Panc1 (cell line): ENCODE results near the gene MN1. TPM values are rescaled to one million over a fixed set of nuclear protein-coding genes. Genes with fewer than 3 reads are reported as not detected.

ENCODE experiments used
- ATAC-seq: fragments of 200-7000 bp; cut with Tn5 transposase; 2 replicates; pipeline ENCODE4 v1.9.1; 2020; ENCODE audit warnings: mild to moderate bottlenecking, moderate library complexity
- BruUV-seq: library from RNA; stranded (reverse); fragments of 400-500 nt; replicated peaks from 2 replicates; lab custom pipeline; 2021; lab: Mats Ljungman, UMichigan
- CTCF ChIA-PET: fragments of 300-600 bp; sonication (Branson Sonifier 250); formaldehyde crosslinking; loops from one replicate; lab custom pipeline; 2022; ENCODE audit warnings: antibody characterized with exemption; lab: Charles Lee
- POLR2A ChIA-PET: fragments of 300-600 bp; sonication (Branson Sonifier 250); formaldehyde crosslinking; loops from one replicate; lab custom pipeline; 2022; ENCODE audit warnings: antibody characterized with exemption; lab: Charles Lee
- DNase-seq: peaks from one replicate; pipeline ENCODE4 v3.0.0-alpha.2; 2010; ENCODE audit warnings: low read depth, low spot score
- H3K27ac ChIP-seq: 2 replicates; pipeline ENCODE4 v1.5.1; 2011; ENCODE audit warnings: mild to moderate bottlenecking, low read length, inconsistent platforms
- H3K27me3 ChIP-seq: fragments of 200-500 bp; sonication (Bioruptor generic); 2 replicates; pipeline ENCODE4 v1.6.0; 2014; ENCODE audit warnings: low read length, inconsistent platforms; ENCODE audit not compliant: control insufficient read depth, insufficient read depth
- H3K36me3 ChIP-seq: fragments of 200-500 bp; sonication (Bioruptor generic); 2 replicates; pipeline ENCODE4 v1.5.1; 2014; ENCODE audit warnings: inconsistent platforms, mild to moderate bottlenecking, low read length, moderate library complexity; ENCODE audit not compliant: control insufficient read depth, insufficient read depth
- H3K4me1 ChIP-seq: 2 replicates; pipeline ENCODE4 v1.5.1; 2011; ENCODE audit warnings: inconsistent platforms, mild to moderate bottlenecking, low read length, moderate library complexity; ENCODE audit not compliant: control insufficient read depth, insufficient read depth
- H3K4me3 ChIP-seq, 2 experiments: 2 replicates each; pipeline ENCODE4 v1.5.1; 2011 to 2012; ENCODE audit warnings: low read depth in 2 of 2, low read length in 2 of 2, mild to moderate bottlenecking in 2 of 2, inconsistent platforms in 1 of 2, moderate library complexity in 1 of 2
- H3K9me3 ChIP-seq: fragments of 200-500 bp; sonication (Bioruptor generic); 2 replicates; pipeline ENCODE4 v1.5.1; 2014; ENCODE audit warnings: low read depth, mild to moderate bottlenecking, inconsistent platforms, low read length, moderate library complexity; ENCODE audit not compliant: control insufficient read depth, insufficient read depth
- POLR2AphosphoS5 ChIP-seq: IDR thresholded peaks from 2 replicates; pipeline ENCODE4 v1.6.1; 2012; ENCODE audit warnings: mild to moderate bottlenecking, low read depth, low read length, moderate library complexity
- SIN3A ChIP-seq: IDR thresholded peaks from 2 replicates; pipeline ENCODE4 v1.6.1; 2012; ENCODE audit warnings: low read depth, mild to moderate bottlenecking, low read length, moderate library complexity, borderline replicate concordance; ENCODE audit not compliant: insufficient read depth
- TCF7L2 ChIP-seq: IDR thresholded peaks from 2 replicates; pipeline ENCODE4 v1.6.1; 2011; ENCODE audit warnings: mild to moderate bottlenecking, low read depth, low read length, inconsistent platforms
- in situ Hi-C: cut with HindIII; loops from 2 replicates; pipeline ENCODE4 v1.10.0; 2016; ENCODE audit warnings: low sequenced_read_pairs, low pct_unique_long_range_greater_than_20kb
- intact Hi-C: fragments of 100-400 bp; cut with micrococcal nuclease; formaldehyde crosslinking; loops from one replicate; pipeline ENCODE4 v1.10.0; 2022; ENCODE audit not compliant: unreplicated experiment
- total RNA-seq: library from RNA; stranded (reverse); gene quantifications from one replicate; pipeline ENCODE4 v1.2.1, GENCODE V29; 2021; ENCODE audit not compliant: unreplicated experiment
- TF ChIP-seq, protein P1 (sequence below): fragments of 450-650 bp; IDR thresholded peaks from 2 replicates; pipeline ENCODE4 v1.5.1; 2017; ENCODE audit warnings: mild to moderate bottlenecking
- TF ChIP-seq, protein P2 (sequence below), 2 experiments: IDR thresholded peaks; 2 replicates each; pipeline ENCODE4 v1.6.1; 2011 to 2012; ENCODE audit warnings: low read depth in 2 of 2, control low read depth in 1 of 2, low read length in 1 of 2, mild to moderate bottlenecking in 1 of 2, moderate library complexity in 1 of 2; ENCODE audit not compliant: insufficient read depth in 1 of 2

MN1 gene
- total RNA-seq, 1 experiment from 2014 or later, result 0.51 TPM

DNA sequence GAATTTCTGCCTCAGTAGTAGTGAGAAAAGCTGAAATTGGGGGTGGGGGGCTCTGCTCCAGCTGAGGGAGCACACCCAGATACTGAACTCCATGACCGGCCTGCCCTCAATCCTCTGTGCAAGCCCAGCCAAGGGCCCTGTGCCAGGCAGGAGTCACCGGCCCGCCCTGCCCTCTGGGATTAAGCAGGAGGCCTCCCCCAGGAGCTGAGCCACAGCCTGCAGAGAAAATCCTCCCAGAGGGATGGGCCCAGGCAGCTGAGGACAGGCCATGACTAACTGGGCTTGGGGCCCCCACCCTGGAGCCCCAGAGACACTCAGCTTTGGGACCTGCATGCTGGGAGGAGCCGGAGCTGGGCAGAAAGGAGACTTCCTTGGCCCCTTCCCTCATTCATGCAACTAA, 48.8 kb downstream of the MN1 start:
- no peaks in the 10 kb centered on the region for H3K36me3 ChIP-seq
- ChIA-PET POLR2A (no interaction called here), CTCF (no interaction called here)
- intact Hi-C loops, result no loop called here
- TF ChIP-seq, protein P1, sequence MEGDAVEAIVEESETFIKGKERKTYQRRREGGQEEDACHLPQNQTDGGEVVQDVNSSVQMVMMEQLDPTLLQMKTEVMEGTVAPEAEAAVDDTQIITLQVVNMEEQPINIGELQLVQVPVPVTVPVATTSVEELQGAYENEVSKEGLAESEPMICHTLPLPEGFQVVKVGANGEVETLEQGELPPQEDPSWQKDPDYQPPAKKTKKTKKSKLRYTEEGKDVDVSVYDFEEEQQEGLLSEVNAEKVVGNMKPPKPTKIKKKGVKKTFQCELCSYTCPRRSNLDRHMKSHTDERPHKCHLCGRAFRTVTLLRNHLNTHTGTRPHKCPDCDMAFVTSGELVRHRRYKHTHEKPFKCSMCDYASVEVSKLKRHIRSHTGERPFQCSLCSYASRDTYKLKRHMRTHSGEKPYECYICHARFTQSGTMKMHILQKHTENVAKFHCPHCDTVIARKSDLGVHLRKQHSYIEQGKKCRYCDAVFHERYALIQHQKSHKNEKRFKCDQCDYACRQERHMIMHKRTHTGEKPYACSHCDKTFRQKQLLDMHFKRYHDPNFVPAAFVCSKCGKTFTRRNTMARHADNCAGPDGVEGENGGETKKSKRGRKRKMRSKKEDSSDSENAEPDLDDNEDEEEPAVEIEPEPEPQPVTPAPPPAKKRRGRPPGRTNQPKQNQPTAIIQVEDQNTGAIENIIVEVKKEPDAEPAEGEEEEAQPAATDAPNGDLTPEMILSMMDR, result no peak
- no peak for TF ChIP-seq SIN3A
- TF ChIP-seq POLR2AphosphoS5, result no peak
- TF ChIP-seq, protein P2, sequence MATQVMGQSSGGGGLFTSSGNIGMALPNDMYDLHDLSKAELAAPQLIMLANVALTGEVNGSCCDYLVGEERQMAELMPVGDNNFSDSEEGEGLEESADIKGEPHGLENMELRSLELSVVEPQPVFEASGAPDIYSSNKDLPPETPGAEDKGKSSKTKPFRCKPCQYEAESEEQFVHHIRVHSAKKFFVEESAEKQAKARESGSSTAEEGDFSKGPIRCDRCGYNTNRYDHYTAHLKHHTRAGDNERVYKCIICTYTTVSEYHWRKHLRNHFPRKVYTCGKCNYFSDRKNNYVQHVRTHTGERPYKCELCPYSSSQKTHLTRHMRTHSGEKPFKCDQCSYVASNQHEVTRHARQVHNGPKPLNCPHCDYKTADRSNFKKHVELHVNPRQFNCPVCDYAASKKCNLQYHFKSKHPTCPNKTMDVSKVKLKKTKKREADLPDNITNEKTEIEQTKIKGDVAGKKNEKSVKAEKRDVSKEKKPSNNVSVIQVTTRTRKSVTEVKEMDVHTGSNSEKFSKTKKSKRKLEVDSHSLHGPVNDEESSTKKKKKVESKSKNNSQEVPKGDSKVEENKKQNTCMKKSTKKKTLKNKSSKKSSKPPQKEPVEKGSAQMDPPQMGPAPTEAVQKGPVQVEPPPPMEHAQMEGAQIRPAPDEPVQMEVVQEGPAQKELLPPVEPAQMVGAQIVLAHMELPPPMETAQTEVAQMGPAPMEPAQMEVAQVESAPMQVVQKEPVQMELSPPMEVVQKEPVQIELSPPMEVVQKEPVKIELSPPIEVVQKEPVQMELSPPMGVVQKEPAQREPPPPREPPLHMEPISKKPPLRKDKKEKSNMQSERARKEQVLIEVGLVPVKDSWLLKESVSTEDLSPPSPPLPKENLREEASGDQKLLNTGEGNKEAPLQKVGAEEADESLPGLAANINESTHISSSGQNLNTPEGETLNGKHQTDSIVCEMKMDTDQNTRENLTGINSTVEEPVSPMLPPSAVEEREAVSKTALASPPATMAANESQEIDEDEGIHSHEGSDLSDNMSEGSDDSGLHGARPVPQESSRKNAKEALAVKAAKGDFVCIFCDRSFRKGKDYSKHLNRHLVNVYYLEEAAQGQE (IDR thresholded peaks at IDR 0.05; ENCODE audit: insufficient read depth in 1 of 2, low read depth in 2 of 2, low read length in 1 of 2), result no peak
- no peak for TF ChIP-seq TCF7L2
- no peaks in the 10 kb centered on the region; the same call in 1 of the 2 replicates for H3K27me3 ChIP-seq
- no peak overlapping the region for H3K4me3 ChIP-seq
- ATAC-seq (no peak), DNase-seq (no peak)
- H3K27ac ChIP-seq, result no peak overlapping the region
- no peaks in the 10 kb centered on the region; the same call in 1 of the 2 replicates for H3K4me1 ChIP-seq
- no TSS peak for BruUV-seq
- in situ Hi-C loops, result no loop called here
- no peaks in the 10 kb centered on the region for H3K9me3 ChIP-seq

DNA sequence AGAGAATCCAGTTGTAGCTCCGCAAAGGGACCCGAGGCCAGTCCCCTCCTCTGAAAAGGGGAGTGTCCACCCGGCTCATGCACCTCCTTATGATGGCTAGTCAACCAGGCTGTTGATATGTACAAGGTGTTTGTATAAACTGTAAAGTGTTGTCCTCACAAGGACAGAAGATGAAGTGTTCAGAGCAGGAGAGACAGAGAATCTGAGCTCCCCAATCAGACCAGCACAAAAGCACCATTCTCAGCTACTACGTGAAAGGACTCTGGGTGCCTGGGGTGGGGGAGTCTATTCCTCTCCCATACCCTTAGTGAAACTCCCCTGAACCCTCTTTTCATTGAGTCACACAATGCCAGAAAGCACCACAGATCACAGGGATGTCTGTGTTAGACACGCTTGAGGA, 49.4 kb downstream of the MN1 start:
- intact Hi-C loops, result no loop called here
- no peaks in the 10 kb centered on the region for H3K9me3 ChIP-seq
- in situ Hi-C loops, result no loop called here
- TF ChIP-seq TCF7L2 (no peak), SIN3A (no peak), POLR2AphosphoS5 (no peak)
- TF ChIP-seq, protein P2 (IDR thresholded peaks at IDR 0.05; ENCODE audit: insufficient read depth in 1 of 2, low read depth in 2 of 2, low read length in 1 of 2), result no peak
- TF ChIP-seq, protein P1, result no peak
- DNase-seq (no peak), ATAC-seq (no peak)
- H3K4me3 ChIP-seq, result no peak overlapping the region
- no peak overlapping the region for H3K27ac ChIP-seq
- no peaks in the 10 kb centered on the region; the same call in 1 of the 2 replicates for H3K4me1 ChIP-seq
- ChIA-PET CTCF (no interaction called here), POLR2A (no interaction called here)
- H3K36me3 ChIP-seq, result no peaks in the 10 kb centered on the region
- BruUV-seq, result no TSS peak
- H3K27me3 ChIP-seq, result no peaks in the 10 kb centered on the region; the same call in 1 of the 2 replicates
